OCI-LY7 (cell line): ENCODE data around the gene GOLGA3. TPM values are rescaled to one million over a fixed set of nuclear protein-coding genes. Genes with fewer than 3 reads are reported as not detected.

Experiments
- BruUV-seq: library from RNA; stranded (reverse); fragments of 400-500 nt; replicated peaks from 2 replicates; lab custom pipeline; 2021; lab: Mats Ljungman, UMichigan
- CTCF ChIA-PET: fragments of 300-600 bp; sonication (Branson Sonifier 250); formaldehyde crosslinking; loops from one replicate; lab custom pipeline; 2022; ENCODE audit warnings: antibody characterized with exemption; ENCODE audit not compliant: unreplicated experiment; lab: Charles Lee
- POLR2A ChIA-PET: fragments of 300-600 bp; sonication (Branson Sonifier 250); formaldehyde crosslinking; loops from one replicate; lab custom pipeline; 2022; ENCODE audit warnings: antibody characterized with exemption; lab: Charles Lee
- DNase-seq: peaks from one replicate; pipeline ENCODE4 v3.0.0-alpha.2; 2015; ENCODE audit warnings: low spot score
- H2AFZ ChIP-seq: fragments of 200-600 bp; sonication (generic), shearing (Covaris generic); 2 replicates; pipeline ENCODE4 v1.6.1; 2014; ENCODE audit warnings: mild to moderate bottlenecking, antibody characterized with exemption, low read length, moderate library complexity
- H3K27ac ChIP-seq: fragments of 200-600 bp; sonication (generic); 2 replicates; pipeline ENCODE4 v1.5.1; 2014; ENCODE audit warnings: mixed run types, low read depth, mild to moderate bottlenecking, moderate library complexity, low read length, inconsistent platforms; ENCODE audit not compliant: poor library complexity, severe bottlenecking
- H3K36me3 ChIP-seq: fragments of 200-600 bp; sonication (generic); 2 replicates; pipeline ENCODE4 v1.6.1; 2014; ENCODE audit warnings: mild to moderate bottlenecking, antibody characterized with exemption, low read length, moderate library complexity, mixed read lengths; ENCODE audit not compliant: insufficient read depth
- H3K4me1 ChIP-seq: fragments of 200-600 bp; sonication (generic); 2 replicates; pipeline ENCODE4 v1.5.1; 2014; ENCODE audit warnings: mild to moderate bottlenecking, low read length; ENCODE audit not compliant: insufficient read depth, poor library complexity, severe bottlenecking
- H3K4me2 ChIP-seq: fragments of 200-600 bp; sonication (generic); 2 replicates; pipeline ENCODE4 v1.6.1; 2014; ENCODE audit warnings: mild to moderate bottlenecking, low read length
- H3K4me3 ChIP-seq: fragments of 200-600 bp; sonication (generic); 2 replicates; pipeline ENCODE4 v1.5.1; 2014; ENCODE audit warnings: mild to moderate bottlenecking, low read depth, low read length; ENCODE audit not compliant: poor library complexity, severe bottlenecking
- H3K79me2 ChIP-seq: fragments of 200-600 bp; sonication (generic); 2 replicates; pipeline ENCODE4 v1.6.1; 2016; ENCODE audit warnings: low read depth, mild to moderate bottlenecking, low read length, moderate library complexity, mixed read lengths; ENCODE audit not compliant: insufficient read depth
- H3K9me2 ChIP-seq: fragments of 200-600 bp; sonication (generic); 2 replicates; pipeline ENCODE4 v1.6.1; 2016; ENCODE audit warnings: mild to moderate bottlenecking, low read length, mixed read lengths; ENCODE audit not compliant: insufficient read depth
- H3K9me3 ChIP-seq: fragments of 200-600 bp; sonication (generic); 2 replicates; pipeline ENCODE4 v1.6.1; 2014; ENCODE audit warnings: mild to moderate bottlenecking, mixed run types, low read length, mixed read lengths
- H4K20me1 ChIP-seq: fragments of 200-600 bp; sonication (generic); 2 replicates; pipeline ENCODE4 v1.6.1; 2014; ENCODE audit warnings: mild to moderate bottlenecking, antibody characterized with exemption, low read length, moderate library complexity, mixed read lengths; ENCODE audit not compliant: insufficient read depth
- CTCF ChIP-seq: fragments of 200-600 bp; sonication (generic); conservative IDR thresholded peaks from 2 replicates; pipeline ENCODE4 v1.5.1; 2014; ENCODE audit warnings: mild to moderate bottlenecking, antibody characterized with exemption, low read length, moderate library complexity, mixed read lengths
- EZH2phosphoT487 ChIP-seq: fragments of 200-600 bp; sonication (generic); IDR thresholded peaks from 2 replicates; pipeline ENCODE4 v1.6.1; 2018; ENCODE audit warnings: low read depth, borderline replicate concordance, mild to moderate bottlenecking, mixed run types, antibody characterized with exemption, low read length, moderate library complexity, mixed read lengths
- intact Hi-C: fragments of 100-400 bp; cut with micrococcal nuclease; formaldehyde crosslinking; loops from one replicate; pipeline ENCODE4 v1.10.0; 2022; ENCODE audit not compliant: unreplicated experiment
- total RNA-seq, 2 experiments: library from RNA; depleted of rRNA in 1 of 2; stranded (reverse); fragments of >200 nt in 1 of 2; shearing (Covaris generic) in 1 of 2; gene quantifications; 2 replicates each; pipeline ENCODE4 v1.2.3, GENCODE V29; 2014 to 2022

Gene GOLGA3
- total RNA-seq, 2 experiments from 2014 or later, result 51.2 to 77.9 TPM

- TF ChIP-seq CTCF (no peak), EZH2phosphoT487 (no peak)
- intact Hi-C loops, result no loop called here
These were observed 6.7 kb upstream of the GOLGA3 start for GRCh38 chr12:132835076-132836025.

GRCh38 chr12:132834181-132834711, 5.6 kb upstream of the GOLGA3 start:
- Histone ChIP-seq H3K4me1 (peaks cover 15% of the 10 kb centered on the region), H3K27ac (no peak overlapping the region), H3K9me3 (no peaks in the 10 kb centered on the region), H3K36me3 (peaks cover 3% of the 10 kb centered on the region; the same call in 1 of the 2 replicates), H2AFZ (no peak overlapping the region), H4K20me1 (no peaks in the 10 kb centered on the region), H3K4me2 (no peak overlapping the region), H3K4me3 (no peak overlapping the region), H3K9me2 (no peaks in the 10 kb centered on the region), H3K79me2 (no peaks in the 10 kb centered on the region)
- intact Hi-C loops, result no loop called here
- no TSS peak for BruUV-seq
- POLR2A ChIA-PET, result interaction anchor here (1.2 kb wide), 1 partner anchor 11 kb away, joined by 5 read pairs; no protein-coding TSS in a partner anchor
- CTCF ChIA-PET, result no interaction called here
- TF ChIP-seq CTCF (no peak), EZH2phosphoT487 (no peak)
- DNase-seq, result no peak

More at GRCh38 chr12:132835076-132836025, 6.7 kb upstream of the GOLGA3 start:
- Histone ChIP-seq H3K9me3 (no peaks in the 10 kb centered on the region), H3K4me3 (no peak overlapping the region), H3K4me1 (peaks cover 10% of the 10 kb centered on the region), H3K36me3 (peaks cover 13% of the 10 kb centered on the region), H3K9me2 (no peaks in the 10 kb centered on the region), H4K20me1 (no peaks in the 10 kb centered on the region), H3K4me2 (no peak overlapping the region), H3K27ac (no peak overlapping the region), H3K79me2 (no peaks in the 10 kb centered on the region), H2AFZ (no peak overlapping the region)
- CTCF ChIA-PET, result no interaction called here
- POLR2A ChIA-PET, result no interaction called here
- no peak for DNase-seq
- BruUV-seq, result no TSS peak
